SJSA1 (cell line): ENCODE results near the gene PIGR. TPM values are rescaled to one million over a fixed set of nuclear protein-coding genes. Genes with fewer than 3 reads are reported as not detected.
A peak's percentile ranks its signal among the peaks of the same experiment; 100 is the strongest.

Experiments used
- DNase-seq, 2 experiments: peaks; one replicate each; pipeline ENCODE4 v3.0.0-alpha.2; 2015 to 2020; ENCODE audit warnings: low spot score in 2 of 2, low read depth in 1 of 2
- H3K27ac ChIP-seq: fragments of 250-450 bp; sonication (Bioruptor Pico); 2 replicates; pipeline ENCODE4 v1.5.1; 2020; ENCODE audit warnings: mild to moderate bottlenecking, moderate library complexity
- H3K27me3 ChIP-seq: fragments of 250-450 bp; sonication (Bioruptor Pico); replicated peaks from 2 replicates; pipeline ENCODE4 v1.5.1; 2020; ENCODE audit warnings: mild to moderate bottlenecking, moderate library complexity
- H3K36me3 ChIP-seq: fragments of 250-450 bp; sonication (Bioruptor Pico); 2 replicates; pipeline ENCODE4 v1.5.1; 2020; ENCODE audit warnings: mild to moderate bottlenecking
- H3K4me1 ChIP-seq: fragments of 250-450 bp; sonication (Bioruptor Pico); replicated peaks from 2 replicates; pipeline ENCODE4 v1.6.1; 2021; ENCODE audit warnings: mild to moderate bottlenecking
- H3K4me3 ChIP-seq: fragments of 250-450 bp; sonication (Bioruptor Pico); 2 replicates; pipeline ENCODE4 v1.5.1; 2020; ENCODE audit warnings: mild to moderate bottlenecking
- H3K9me3 ChIP-seq: fragments of 250-450 bp; sonication (Bioruptor Pico); replicated peaks from 2 replicates; pipeline ENCODE4 v1.5.1; 2020; ENCODE audit warnings: mild to moderate bottlenecking
- total RNA-seq: library from RNA; depleted of rRNA; stranded (reverse); fragments of >200 nt; shearing (Covaris generic); gene quantifications from 2 replicates; pipeline ENCODE4 v1.2.3, GENCODE V29; 2014

The PIGR gene
- total RNA-seq, 1 experiment from 2014 or later, result not detected

- Histone ChIP-seq H3K27ac (no peak overlapping the region), H3K4me1 (no peaks in the 10 kb centered on the region), H3K36me3 (no peaks in the 10 kb centered on the region), H3K9me3 (no peaks in the 10 kb centered on the region), H3K27me3 (no peaks in the 10 kb centered on the region), H3K4me3 (no peak overlapping the region)
- DNase-seq, result no peak
Observed at GRCh38 chr1:206922524-206922923, 23.7 kb downstream of the PIGR start.

GRCh38 chr1:206921772-206922265 lies 24.4 kb downstream of the PIGR start, which contains the start of gene FCMR:
FCMR (minus strand) TSS chr1:206921941; CDS start chr1:206921854, 87 bp downstream.
- no peak for DNase-seq
- no peak within 1 kb of the TSS for H3K4me3 ChIP-seq

GRCh38 chr1:206918076-206918475 lies 28.2 kb downstream of the PIGR start:
- Histone ChIP-seq H3K27ac (no peak overlapping the region), H3K4me1 (no peaks in the 10 kb centered on the region), H3K27me3 (no peaks in the 10 kb centered on the region), H3K9me3 (no peaks in the 10 kb centered on the region), H3K36me3 (no peaks in the 10 kb centered on the region), H3K4me3 (no peak overlapping the region)
- no peak for DNase-seq

More at GRCh38 chr1:206921772-206922265, 24.4 kb downstream of the PIGR start, which contains the start of gene FCMR:
- Histone ChIP-seq H3K27ac (no peak within 1 kb of the TSS), H3K27me3 (no peaks in the 10 kb centered on the region), H3K36me3 (no peaks in the 10 kb centered on the region), H3K9me3 (no peaks in the 10 kb centered on the region), H3K4me1 (no peaks in the 10 kb centered on the region)

- H3K9me3 ChIP-seq, result no peaks in the 10 kb centered on the region
- no peak overlapping the region for H3K27ac ChIP-seq
- no peak for DNase-seq
- H3K4me1 ChIP-seq, result no peaks in the 10 kb centered on the region
- H3K4me3 ChIP-seq, result no peak overlapping the region
- no peaks in the 10 kb centered on the region for H3K27me3 ChIP-seq
- no peaks in the 10 kb centered on the region for H3K36me3 ChIP-seq
Observed at GRCh38 chr1:206916000-206916709, 30.1 kb downstream of the PIGR start.

GRCh38 chr1:206915030-206915735 lies 31.1 kb downstream of the PIGR start:
- H3K36me3 ChIP-seq, result no peaks in the 10 kb centered on the region
- no peaks in the 10 kb centered on the region for H3K9me3 ChIP-seq

GRCh38 chr1:206913766-206914537 lies 32.3 kb downstream of the PIGR start:
- H3K27ac ChIP-seq, result no peak overlapping the region

More at GRCh38 chr1:206915030-206915735, 31.1 kb downstream of the PIGR start:
- no peak for DNase-seq
- H3K4me1 ChIP-seq, result peaks cover under 1% of the 10 kb centered on the region
- no peak overlapping the region for H3K4me3 ChIP-seq
- H3K27ac ChIP-seq, result no peak overlapping the region
- H3K27me3 ChIP-seq, result no peaks in the 10 kb centered on the region

GRCh38 chr1:206912445-206913095 lies 33.7 kb downstream of the PIGR start:
- DNase-seq, result peak; percentile 66 to 73
- Histone ChIP-seq H3K27me3 (no peaks in the 10 kb centered on the region), H3K9me3 (no peaks in the 10 kb centered on the region), H3K27ac (no peak overlapping the region), H3K4me3 (no peak overlapping the region), H3K36me3 (no peaks in the 10 kb centered on the region), H3K4me1 (peaks cover 12% of the 10 kb centered on the region)

More at GRCh38 chr1:206913766-206914537, 32.3 kb downstream of the PIGR start:
- DNase-seq, result no peak
- peaks cover 10% of the 10 kb centered on the region for H3K4me1 ChIP-seq
- H3K4me3 ChIP-seq, result no peak overlapping the region
- no peaks in the 10 kb centered on the region for H3K9me3 ChIP-seq
- H3K36me3 ChIP-seq, result no peaks in the 10 kb centered on the region
- H3K27me3 ChIP-seq, result no peaks in the 10 kb centered on the region

- H3K9me3 ChIP-seq, result no peaks in the 10 kb centered on the region
- peaks cover 18% of the 10 kb centered on the region for H3K4me1 ChIP-seq
- H3K36me3 ChIP-seq, result no peaks in the 10 kb centered on the region
- peak in 1 of 2 experiments; percentile 79 for DNase-seq
- H3K4me3 ChIP-seq, result no peak overlapping the region
- H3K27ac ChIP-seq, result no peak overlapping the region
- no peaks in the 10 kb centered on the region for H3K27me3 ChIP-seq
Observed at GRCh38 chr1:206911064-206911663, 35.1 kb downstream of the PIGR start.

GRCh38 chr1:206909883-206910318 lies 36.4 kb downstream of the PIGR start:
- Histone ChIP-seq H3K9me3 (0 out of 2 replicates have a peak, but pooled peaks cover 1% of the 10 kb centered on the region), H3K4me3 (peak overlapping the region; percentile 52), H3K27me3 (no peaks in the 10 kb centered on the region), H3K27ac (no peak overlapping the region; the same call in 1 of the 2 replicates), H3K4me1 (peaks cover 30% of the 10 kb centered on the region), H3K36me3 (peaks cover 1% of the 10 kb centered on the region)
- no peak for DNase-seq

- Histone ChIP-seq H3K27ac (peak overlapping the region; percentile 45), H3K4me1 (peaks cover 35% of the 10 kb centered on the region), H3K4me3 (peak overlapping the region; percentile 52), H3K36me3 (peaks cover 7% of the 10 kb centered on the region), H3K9me3 (peaks cover 5% of the 10 kb centered on the region; the same call in 1 of the 2 replicates), H3K27me3 (no peaks in the 10 kb centered on the region)
- peak; percentile 53 to 55 for DNase-seq
Observed at GRCh38 chr1:206909161-206909882, 36.9 kb downstream of the PIGR start.

- H3K27ac ChIP-seq, result no peak overlapping the region
- H3K4me3 ChIP-seq, result no peak overlapping the region
- H3K9me3 ChIP-seq, result peaks cover 5% of the 10 kb centered on the region; the same call in 1 of the 2 replicates
- no peaks in the 10 kb centered on the region for H3K27me3 ChIP-seq
- no peak for DNase-seq
- peaks cover 35% of the 10 kb centered on the region for H3K4me1 ChIP-seq
- H3K36me3 ChIP-seq, result peaks cover 15% of the 10 kb centered on the region
Observed at GRCh38 chr1:206908038-206908437, 38.2 kb downstream of the PIGR start.

GRCh38 chr1:206907304-206907991 lies 38.8 kb downstream of the PIGR start:
- H3K36me3 ChIP-seq, result peaks cover 18% of the 10 kb centered on the region
- H3K4me1 ChIP-seq, result peaks cover 35% of the 10 kb centered on the region
- H3K27ac ChIP-seq, result no peak overlapping the region
- H3K4me3 ChIP-seq, result no peak overlapping the region
- H3K9me3 ChIP-seq, result peaks cover 5% of the 10 kb centered on the region; the same call in 1 of the 2 replicates
- DNase-seq, result no peak
- H3K27me3 ChIP-seq, result no peaks in the 10 kb centered on the region
